Gastroesophageal sphincter (tissue), 3 donors: ENCODE data around the gene RAB12.

Experiments
- EP300 ChIP-seq: sonication (generic); formaldehyde crosslinking; IDR thresholded peaks from one replicate; pipeline ENCODE4 v1.6.1; 2017; ENCODE audit warnings: antibody characterized with exemption, mild to moderate bottlenecking
- POLR2AphosphoS5 ChIP-seq: sonication (generic); formaldehyde crosslinking; IDR thresholded peaks from one replicate; pipeline ENCODE4 v1.6.1; 2017; ENCODE audit warnings: antibody characterized with exemption
- TF ChIP-seq, protein P1 (sequence below), 4 experiments: fragments of 200-600 bp in 2 of 4; fragments of 450-650 bp in 2 of 4; sonication (generic) in 1 of 4; IDR thresholded peaks; one replicate each; pipeline ENCODE4 v1.5.1; 2017 to 2019; ENCODE audit warnings: antibody characterized with exemption in 4 of 4, mild to moderate bottlenecking in 2 of 4, moderate library complexity in 2 of 4

GRCh38 chr18:8623549-8624106, 14.4 kb downstream of the RAB12 start:
- TF ChIP-seq, protein P1, sequence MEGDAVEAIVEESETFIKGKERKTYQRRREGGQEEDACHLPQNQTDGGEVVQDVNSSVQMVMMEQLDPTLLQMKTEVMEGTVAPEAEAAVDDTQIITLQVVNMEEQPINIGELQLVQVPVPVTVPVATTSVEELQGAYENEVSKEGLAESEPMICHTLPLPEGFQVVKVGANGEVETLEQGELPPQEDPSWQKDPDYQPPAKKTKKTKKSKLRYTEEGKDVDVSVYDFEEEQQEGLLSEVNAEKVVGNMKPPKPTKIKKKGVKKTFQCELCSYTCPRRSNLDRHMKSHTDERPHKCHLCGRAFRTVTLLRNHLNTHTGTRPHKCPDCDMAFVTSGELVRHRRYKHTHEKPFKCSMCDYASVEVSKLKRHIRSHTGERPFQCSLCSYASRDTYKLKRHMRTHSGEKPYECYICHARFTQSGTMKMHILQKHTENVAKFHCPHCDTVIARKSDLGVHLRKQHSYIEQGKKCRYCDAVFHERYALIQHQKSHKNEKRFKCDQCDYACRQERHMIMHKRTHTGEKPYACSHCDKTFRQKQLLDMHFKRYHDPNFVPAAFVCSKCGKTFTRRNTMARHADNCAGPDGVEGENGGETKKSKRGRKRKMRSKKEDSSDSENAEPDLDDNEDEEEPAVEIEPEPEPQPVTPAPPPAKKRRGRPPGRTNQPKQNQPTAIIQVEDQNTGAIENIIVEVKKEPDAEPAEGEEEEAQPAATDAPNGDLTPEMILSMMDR (IDR thresholded peaks at IDR 0.05), result no peak
- TF ChIP-seq POLR2AphosphoS5, result no peak
- TF ChIP-seq EP300, result no peak
